IMR-90 (cell line): ENCODE measurements around the gene SP3. TPM values are rescaled to one million over a fixed set of nuclear protein-coding genes. Genes with fewer than 3 reads are reported as not detected.

ENCODE experiments used
- ATAC-seq: fragments of 200-7000 bp; cut with Tn5 transposase; 2 replicates; pipeline ENCODE4 v1.9.1; 2020; ENCODE audit warnings: low read depth, mild to moderate bottlenecking, moderate library complexity
- BruUV-seq: library from RNA; stranded (reverse); fragments of 400-500 nt; replicated peaks from 2 replicates; lab custom pipeline; 2021; lab: Mats Ljungman, UMichigan
- CTCF ChIA-PET: fragments of 300-600 bp; formaldehyde crosslinking; extraction: SDS; loops from one replicate; lab custom pipeline; 2021; ENCODE audit warnings: antibody characterized with exemption; lab: Yijun Ruan, JAX
- POLR2A ChIA-PET: fragments of 300-600 bp; sonication (Branson Sonifier 250); formaldehyde crosslinking; loops from one replicate; lab custom pipeline; 2022; ENCODE audit warnings: antibody characterized with exemption; ENCODE audit not compliant: unreplicated experiment; lab: Charles Lee
- DNase-seq: peaks from one replicate; pipeline ENCODE4 v3.0.0; 2013
- H2AFZ ChIP-seq: replicated peaks from 2 replicates; pipeline ENCODE3; 2013; ENCODE audit warnings: low read length, mild to moderate bottlenecking; ENCODE audit not compliant: poor library complexity
- H2AK5ac ChIP-seq: 2 replicates; pipeline ENCODE4 v1.6.1; 2013; ENCODE audit warnings: low read depth, low read length, inconsistent platforms
- H2AK9ac ChIP-seq: replicated peaks from 2 replicates; pipeline ENCODE3; 2013; ENCODE audit warnings: mild to moderate bottlenecking, low read depth, low read length, moderate library complexity; ENCODE audit not compliant: poor library complexity
- H2BK120ac ChIP-seq: 2 replicates; pipeline ENCODE4 v1.6.1; 2013; ENCODE audit warnings: low read depth, low read length, inconsistent platforms
- H2BK15ac ChIP-seq: 3 replicates; pipeline ENCODE4 v1.6.1; 2013; ENCODE audit warnings: low read depth, low read length, inconsistent platforms
- H2BK20ac ChIP-seq: 2 replicates; pipeline ENCODE4 v1.6.1; 2013; ENCODE audit warnings: low read depth, mild to moderate bottlenecking, inconsistent platforms, low read length, moderate library complexity
- H2BK5ac ChIP-seq: 2 replicates; pipeline ENCODE4 v1.6.1; 2013; ENCODE audit warnings: mild to moderate bottlenecking, low read depth, low read length, inconsistent platforms; ENCODE audit not compliant: poor library complexity, severe bottlenecking
- H3K14ac ChIP-seq: replicated peaks from 2 replicates; pipeline ENCODE4 v1.6.1; 2013; ENCODE audit warnings: low read depth, low read length, inconsistent platforms
- H3K18ac ChIP-seq: 2 replicates; pipeline ENCODE4 v1.6.1; 2013; ENCODE audit warnings: low read depth, low read length, control low read depth
- H3K23ac ChIP-seq: 2 replicates; pipeline ENCODE4 v1.6.1; 2013; ENCODE audit warnings: low read depth, low read length, inconsistent platforms
- H3K27ac ChIP-seq: 2 replicates; pipeline ENCODE4 v1.5.1; 2013; ENCODE audit warnings: mild to moderate bottlenecking, control low read depth, low read length; ENCODE audit not compliant: insufficient read depth
- H3K27me3 ChIP-seq: 2 replicates; pipeline ENCODE4 v1.6.1; 2013; ENCODE audit warnings: low read length; ENCODE audit not compliant: control insufficient read depth, insufficient read depth
- H3K36me3 ChIP-seq: 2 replicates; pipeline ENCODE4 v1.6.1; 2013; ENCODE audit warnings: low read length, mixed read lengths; ENCODE audit not compliant: control insufficient read depth, insufficient read depth
- H3K4ac ChIP-seq: 2 replicates; pipeline ENCODE4 v1.6.1; 2013; ENCODE audit warnings: low read depth, low read length, inconsistent platforms
- H3K4me1 ChIP-seq: 2 replicates; pipeline ENCODE4 v1.6.1; 2013; ENCODE audit warnings: low read length, mixed read lengths; ENCODE audit not compliant: control insufficient read depth, insufficient read depth
- H3K4me2 ChIP-seq: 2 replicates; pipeline ENCODE4 v1.6.1; 2013; ENCODE audit warnings: low read depth, mild to moderate bottlenecking, control low read depth, low read length, moderate library complexity
- H3K4me3 ChIP-seq: 2 replicates; pipeline ENCODE4 v1.5.1; 2013; ENCODE audit warnings: low read depth, mild to moderate bottlenecking, control low read depth, low read length, moderate library complexity; ENCODE audit not compliant: insufficient read depth
- H3K56ac ChIP-seq: 2 replicates; pipeline ENCODE4 v1.6.1; 2013; ENCODE audit warnings: low read length, inconsistent platforms; ENCODE audit not compliant: insufficient read depth; ENCODE audit errors: extremely low read depth
- H3K79me1 ChIP-seq, 2 experiments: 2 replicates each; pipeline ENCODE4 v1.6.1; 2013; ENCODE audit warnings: low read length in 2 of 2, inconsistent platforms in 1 of 2, low read depth in 1 of 2
- H3K9ac ChIP-seq: 2 replicates; pipeline ENCODE4 v1.6.1; 2013; ENCODE audit warnings: low read depth, low read length, control low read depth
- H3K9me1 ChIP-seq: 2 replicates; pipeline ENCODE4 v1.6.1; 2013; ENCODE audit warnings: low read length, inconsistent platforms; ENCODE audit not compliant: insufficient read depth
- H3K9me3 ChIP-seq: 2 replicates; pipeline ENCODE4 v1.6.1; 2013; ENCODE audit warnings: low read length; ENCODE audit not compliant: control insufficient read depth, insufficient read depth
- H4K20me1 ChIP-seq: 2 replicates; pipeline ENCODE4 v1.6.1; 2013; ENCODE audit warnings: low read length, inconsistent platforms; ENCODE audit not compliant: insufficient read depth
- H4K5ac ChIP-seq: 2 replicates; pipeline ENCODE4 v1.6.1; 2013; ENCODE audit warnings: mild to moderate bottlenecking, low read depth, low read length, control low read depth
- H4K8ac ChIP-seq, 2 experiments: 2 replicates each; pipeline ENCODE4 v1.6.1; 2013; ENCODE audit warnings: low read depth in 2 of 2, low read length in 2 of 2, control low read depth in 1 of 2, inconsistent platforms in 1 of 2
- H4K91ac ChIP-seq: 2 replicates; pipeline ENCODE4 v1.6.1; 2013; ENCODE audit warnings: low read depth, low read length, inconsistent platforms; ENCODE audit not compliant: insufficient read depth
- BHLHE40 ChIP-seq: fragments of 150-350 bp; IDR thresholded peaks from 2 replicates; pipeline ENCODE4 v1.6.1; 2016; ENCODE audit warnings: mild to moderate bottlenecking, low read depth, low read length
- CEBPB ChIP-seq: IDR thresholded peaks from 2 replicates; pipeline ENCODE4 v1.6.1; 2012; ENCODE audit warnings: low read depth, low read length, improper control_type of control experiment
- CHD1 ChIP-seq: IDR thresholded peaks from 2 replicates; pipeline ENCODE4 v1.6.1; 2012; ENCODE audit warnings: low read depth, low read length, improper control_type of control experiment
- ELK1 ChIP-seq: fragments of 150-350 bp; IDR thresholded peaks from 2 replicates; pipeline ENCODE4 v1.6.1; 2016; ENCODE audit warnings: low read depth, mild to moderate bottlenecking, low read length, moderate library complexity, borderline replicate concordance
- FOS ChIP-seq: fragments of 150-350 bp; IDR thresholded peaks from 2 replicates; pipeline ENCODE4 v1.6.1; 2016; ENCODE audit warnings: low read depth, low read length
- MAFK ChIP-seq: IDR thresholded peaks from 2 replicates; pipeline ENCODE4 v1.6.1; 2012; ENCODE audit warnings: low read depth, low read length, improper control_type of control experiment
- MAZ ChIP-seq: IDR thresholded peaks from 2 replicates; pipeline ENCODE4 v1.6.1; 2012; ENCODE audit warnings: low read depth, mild to moderate bottlenecking, low read length, improper control_type of control experiment, moderate library complexity, borderline replicate concordance
- MXI1 ChIP-seq: IDR thresholded peaks from 2 replicates; pipeline ENCODE4 v1.6.1; 2012; ENCODE audit warnings: low read depth, mild to moderate bottlenecking, low read length, moderate library complexity, borderline replicate concordance
- NFE2L2 ChIP-seq: fragments of 150-350 bp; IDR thresholded peaks from 2 replicates; pipeline ENCODE4 v1.6.1; 2016; ENCODE audit warnings: low read depth, mild to moderate bottlenecking, low read length
- POLR2A ChIP-seq: IDR thresholded peaks from 2 replicates; pipeline ENCODE4 v1.6.1; 2012; ENCODE audit warnings: mild to moderate bottlenecking, low read depth, low read length
- RAD21 ChIP-seq: IDR thresholded peaks from 2 replicates; pipeline ENCODE4 v1.6.1; 2012; ENCODE audit warnings: low read length, improper control_type of control experiment
- RCOR1 ChIP-seq: IDR thresholded peaks from 2 replicates; pipeline ENCODE4 v1.6.1; 2012; ENCODE audit warnings: mild to moderate bottlenecking, low read length, improper control_type of control experiment; ENCODE audit not compliant: insufficient replicate concordance
- RFX5 ChIP-seq: IDR thresholded peaks from 2 replicates; pipeline ENCODE4 v1.8.0; 2012; ENCODE audit warnings: low read depth, mild to moderate bottlenecking, low read length, moderate library complexity
- SMC3 ChIP-seq: fragments of 150-350 bp; IDR thresholded peaks from 2 replicates; pipeline ENCODE4 v1.6.1; 2016; ENCODE audit warnings: low read depth, mild to moderate bottlenecking, antibody characterized with exemption, low read length, moderate library complexity
- USF2 ChIP-seq: fragments of 150-350 bp; IDR thresholded peaks from 2 replicates; pipeline ENCODE4 v1.6.1; 2017; ENCODE audit warnings: mild to moderate bottlenecking, antibody characterized with exemption, low read length, low read depth
- WGBS, 2 experiments: methylation state at CpG; one replicate each; pipeline versions ENCODE4 v1.1.5 to v1.1.7; 2013; ENCODE audit warnings: missing lambda C conversion rate in 2 of 2; ENCODE audit not compliant: insufficient read length in 1 of 2; ENCODE audit errors: extremely low coverage in 2 of 2; 5-methylcytosine and 5-hydroxymethylcytosine counted together
- dilution Hi-C: fragments of 300-500 bp; cut with HindIII; formaldehyde crosslinking; loops from one replicate; pipeline ENCODE4 v1.14.3; 2018; ENCODE audit warnings: low sequenced_read_pairs; ENCODE audit not compliant: unreplicated experiment
- in situ Hi-C: fragments of 300-500 bp; cut with MboI; formaldehyde crosslinking; loops from 3 replicates; pipeline ENCODE4 v1.14.3; 2019; ENCODE audit warnings: low sequenced_read_pairs, inconsistent platforms, mixed read lengths
- intact Hi-C: fragments of 100-400 bp; cut with micrococcal nuclease; formaldehyde crosslinking; loops from 2 replicates; pipeline ENCODE4 v1.10.0; 2022
- polyA plus RNA-seq, 3 experiments: library from polyadenylated mRNA; depleted of rRNA; stranded (reverse); fragments of >200 nt; gene quantifications; 2 replicates each; pipeline ENCODE4 v1.2.3, GENCODE V29; 2012; ENCODE audit warnings: low replicate concordance in 1 of 3
- total RNA-seq: library from RNA; depleted of rRNA; stranded (reverse); fragments of >200 nt; gene quantifications from 2 replicates; pipeline ENCODE4 v1.2.3, GENCODE V29; 2012
- TF ChIP-seq, protein P1 (sequence below): conservative IDR thresholded peaks from 2 replicates; pipeline ENCODE4 v1.5.1; 2012; ENCODE audit warnings: mild to moderate bottlenecking, low read depth, low read length, improper control_type of control experiment

Gene SP3
- total and polyA plus RNA-seq, 2 of the 4 experiments (the other 2 are of a cell fraction): 26.7 to 136 TPM

GRCh38 chr2:173952267-173953046 is 12.7 kb downstream of the SP3 start:
- Histone ChIP-seq H2BK15ac (no peak overlapping the region), H3K14ac (no peak overlapping the region), H2BK20ac (no peak overlapping the region), H4K5ac (no peak overlapping the region), H3K27ac (no peak overlapping the region), H3K4me1 (peaks cover 4% of the 10 kb centered on the region), H3K18ac (no peak overlapping the region), H3K23ac (no peak overlapping the region), H3K4ac (no peak overlapping the region), H2BK120ac (no peak overlapping the region), H3K36me3 (peaks cover 23% of the 10 kb centered on the region), H3K4me3 (no peak overlapping the region), H3K4me2 (no peak overlapping the region), H2BK5ac (no peak overlapping the region), H4K91ac (no peak overlapping the region), H3K9ac (no peak overlapping the region), H4K20me1 (peaks cover 76% of the 10 kb centered on the region), H4K8ac (no peak overlapping the region), H3K9me3 (no peaks in the 10 kb centered on the region), H3K79me1 (peaks cover 14 to 48% of the 10 kb centered on the region in 2 experiments), H2AK9ac (no peak overlapping the region), H3K9me1 (0 out of 2 replicates have a peak, but pooled peaks cover 2% of the 10 kb centered on the region), H3K27me3 (no peaks in the 10 kb centered on the region), H3K56ac (no peak overlapping the region), H2AFZ (no peak overlapping the region), H2AK5ac (no peak overlapping the region)
- TF ChIP-seq ELK1 (no peak), NFE2L2 (no peak), RCOR1 (no peak), RFX5 (no peak), BHLHE40 (no peak), FOS (no peak), RAD21 (no peak), CHD1 (no peak), MXI1 (no peak), CEBPB (no peak), SMC3 (no peak), MAFK (no peak), MAZ (no peak), POLR2A (no peak), USF2 (no peak)
- TF ChIP-seq, protein P1, sequence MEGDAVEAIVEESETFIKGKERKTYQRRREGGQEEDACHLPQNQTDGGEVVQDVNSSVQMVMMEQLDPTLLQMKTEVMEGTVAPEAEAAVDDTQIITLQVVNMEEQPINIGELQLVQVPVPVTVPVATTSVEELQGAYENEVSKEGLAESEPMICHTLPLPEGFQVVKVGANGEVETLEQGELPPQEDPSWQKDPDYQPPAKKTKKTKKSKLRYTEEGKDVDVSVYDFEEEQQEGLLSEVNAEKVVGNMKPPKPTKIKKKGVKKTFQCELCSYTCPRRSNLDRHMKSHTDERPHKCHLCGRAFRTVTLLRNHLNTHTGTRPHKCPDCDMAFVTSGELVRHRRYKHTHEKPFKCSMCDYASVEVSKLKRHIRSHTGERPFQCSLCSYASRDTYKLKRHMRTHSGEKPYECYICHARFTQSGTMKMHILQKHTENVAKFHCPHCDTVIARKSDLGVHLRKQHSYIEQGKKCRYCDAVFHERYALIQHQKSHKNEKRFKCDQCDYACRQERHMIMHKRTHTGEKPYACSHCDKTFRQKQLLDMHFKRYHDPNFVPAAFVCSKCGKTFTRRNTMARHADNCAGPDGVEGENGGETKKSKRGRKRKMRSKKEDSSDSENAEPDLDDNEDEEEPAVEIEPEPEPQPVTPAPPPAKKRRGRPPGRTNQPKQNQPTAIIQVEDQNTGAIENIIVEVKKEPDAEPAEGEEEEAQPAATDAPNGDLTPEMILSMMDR: no peak
- no TSS peak for BruUV-seq
- dilution Hi-C loops: no loop called here
- CTCF ChIA-PET: no interaction called here
- in situ Hi-C loops: no loop called here
- no CpG with 5 or more reads among the region's 5 CpGs for WGBS, 2 experiments
- POLR2A ChIA-PET: no interaction called here
- intact Hi-C loops: no loop called here
- no peak for ATAC-seq
- no peak for DNase-seq
